HCT116 (cell line): ENCODE data around the gene TROAP. TPM values are rescaled to one million over a fixed set of nuclear protein-coding genes. Genes with fewer than 3 reads are reported as not detected.

Experiments
- ATAC-seq: fragments of 200-7000 bp; cut with Tn5 transposase; 2 replicates; pipeline ENCODE4 v1.9.1; 2020; ENCODE audit warnings: mild to moderate bottlenecking, moderate library complexity
- BruUV-seq: library from RNA; stranded (reverse); fragments of 400-500 nt; replicated peaks from 2 replicates; lab custom pipeline; 2021; lab: Mats Ljungman, UMichigan
- CTCF ChIA-PET: fragments of 300-600 bp; sonication (Branson Sonifier 250); formaldehyde crosslinking; loops from one replicate; lab custom pipeline; 2021; ENCODE audit warnings: antibody characterized with exemption; lab: Charles Lee
- POLR2A ChIA-PET: fragments of 300-600, 350-600 bp; sonication (Branson Sonifier 250); formaldehyde crosslinking; loops from one replicate; lab custom pipeline; 2021; ENCODE audit warnings: antibody characterized with exemption; lab: Charles Lee
- RAD21 ChIA-PET, 2 experiments: fragments of 300-600 bp; sonication (Branson Sonifier 250); formaldehyde crosslinking; loops; one replicate each; lab custom pipeline; 2023; ENCODE audit warnings: low total read pairs in 2 of 2; ENCODE audit not compliant: uncharacterized antibody in 2 of 2, unreplicated experiment in 2 of 2, low non-redundant PET in 1 of 2; lab: Charles Lee
- DNase-seq: peaks from one replicate; pipeline ENCODE4 v3.0.0-alpha.2; 2010; ENCODE audit warnings: low read depth, low spot score
- H2AFZ ChIP-seq: fragments of 200-600 bp; shearing (Covaris generic), sonication (generic); 2 replicates; pipeline ENCODE4 v1.6.1; 2017; ENCODE audit warnings: low read depth, mixed run types, mixed read lengths, antibody characterized with exemption, low read length; ENCODE audit not compliant: poor library complexity, severe bottlenecking
- H3K27ac ChIP-seq: 2 replicates; pipeline ENCODE4 v1.5.1; 2012; ENCODE audit warnings: low read depth, low read length
- H3K27me3 ChIP-seq: fragments of 200-600 bp; sonication (generic); 2 replicates; pipeline ENCODE4 v1.6.1; 2016; ENCODE audit warnings: mixed run types, low read length, mixed read lengths; ENCODE audit not compliant: insufficient read depth
- H3K36me3 ChIP-seq, 2 experiments: fragments of 200-500 bp in 1 of 2; fragments of 200-600 bp in 1 of 2; sonication (Bioruptor generic) in 1 of 2; sonication (generic) in 1 of 2; 2 replicates each; pipeline versions ENCODE4 v1.5.1 to v1.6.1; 2014 to 2016; ENCODE audit warnings: low read length in 2 of 2, inconsistent platforms in 1 of 2, mixed read lengths in 1 of 2, mixed run types in 1 of 2; ENCODE audit not compliant: insufficient read depth in 2 of 2, control insufficient read depth in 1 of 2
- H3K4me1 ChIP-seq, 2 experiments: fragments of 200-600 bp in 1 of 2; sonication (generic) in 1 of 2; 2 replicates each; pipeline versions ENCODE4 v1.5.1 to v1.6.1; 2012 to 2017; ENCODE audit warnings: low read length in 2 of 2, inconsistent platforms in 1 of 2, mild to moderate bottlenecking in 1 of 2, mixed read lengths in 1 of 2, mixed run types in 1 of 2, moderate library complexity in 1 of 2; ENCODE audit not compliant: insufficient read depth in 2 of 2, control insufficient read depth in 1 of 2
- H3K4me2 ChIP-seq: fragments of 200-600 bp; sonication (generic); 2 replicates; pipeline ENCODE4 v1.6.1; 2017; ENCODE audit warnings: mixed run types, low read length, mixed read lengths
- H3K4me3 ChIP-seq, 2 experiments: fragments of 200-600 bp in 1 of 2; sonication (generic) in 1 of 2; replicated peaks in 1 of 2; 2 replicates each; pipeline ENCODE4 v1.5.1; 2011 to 2016; ENCODE audit warnings: low read length in 2 of 2, control low read depth in 1 of 2, low read depth in 1 of 2, mild to moderate bottlenecking in 1 of 2, mixed read lengths in 1 of 2, mixed run types in 1 of 2
- H3K79me2 ChIP-seq: fragments of 200-600 bp; sonication (generic); 2 replicates; pipeline ENCODE4 v1.6.1; 2017; ENCODE audit warnings: mild to moderate bottlenecking, mixed run types, low read length, moderate library complexity, mixed read lengths; ENCODE audit not compliant: insufficient read depth
- H3K9ac ChIP-seq: fragments of 200-600 bp; sonication (generic); 2 replicates; pipeline ENCODE4 v1.6.1; 2016; ENCODE audit warnings: low read length, mixed read lengths
- H3K9me2 ChIP-seq: fragments of 200-600 bp; sonication (generic), shearing (Covaris generic); 2 replicates; pipeline ENCODE4 v1.6.1; 2017; ENCODE audit warnings: mixed run types, mild to moderate bottlenecking, moderate library complexity; ENCODE audit not compliant: insufficient read depth
- H3K9me3 ChIP-seq, 2 experiments: fragments of 200-500 bp in 1 of 2; fragments of 200-600 bp in 1 of 2; sonication (Bioruptor generic) in 1 of 2; sonication (generic) in 1 of 2; 2 replicates each; pipeline ENCODE4 v1.6.1; 2014 to 2017; ENCODE audit warnings: low read length in 2 of 2, mixed read lengths in 2 of 2, inconsistent platforms in 1 of 2, low read depth in 1 of 2, mild to moderate bottlenecking in 1 of 2, mixed run types in 1 of 2, moderate library complexity in 1 of 2; ENCODE audit not compliant: control insufficient read depth in 1 of 2, insufficient read depth in 1 of 2
- H4K20me1 ChIP-seq: fragments of 200-600 bp; sonication (generic), shearing (Covaris generic); 2 replicates; pipeline ENCODE4 v1.6.1; 2017; ENCODE audit warnings: mixed run types, mild to moderate bottlenecking, moderate library complexity; ENCODE audit not compliant: insufficient read depth
- ATF3 ChIP-seq: IDR thresholded peaks from 2 replicates; pipeline ENCODE4 v1.6.1; 2012
- CBX3 ChIP-seq: IDR thresholded peaks from 2 replicates; pipeline ENCODE4 v1.6.1; 2012; ENCODE audit warnings: low read depth
- EZH2 ChIP-seq: fragments of 200-600 bp; sonication (generic); IDR thresholded peaks from 2 replicates; pipeline ENCODE4 v1.6.1; 2017; ENCODE audit warnings: antibody characterized with exemption, mixed run types
- EZH2phosphoT487 ChIP-seq: fragments of 200-600 bp; IDR thresholded peaks from 2 replicates; pipeline ENCODE4 v1.6.1; 2018; ENCODE audit warnings: antibody characterized with exemption, borderline replicate concordance
- MAX ChIP-seq: IDR thresholded peaks from 2 replicates; pipeline ENCODE4 v1.6.1; 2012
- POLR2A ChIP-seq: IDR thresholded peaks from 2 replicates; pipeline ENCODE4 v1.7.0; 2011; ENCODE audit warnings: borderline replicate concordance; ENCODE audit not compliant: insufficient read depth, insufficient read length; ENCODE audit errors: extremely low read depth
- RAD21 ChIP-seq: IDR thresholded peaks from 2 replicates; pipeline ENCODE4 v1.6.1; 2012; ENCODE audit warnings: low read depth, mild to moderate bottlenecking
- REST ChIP-seq: IDR thresholded peaks from 2 replicates; pipeline ENCODE4 v1.6.1; 2012; ENCODE audit warnings: low read depth
- SP1 ChIP-seq: IDR thresholded peaks from 2 replicates; pipeline ENCODE4 v1.6.1; 2012; ENCODE audit warnings: low read depth
- SRF ChIP-seq: IDR thresholded peaks from 2 replicates; pipeline ENCODE4 v1.6.1; 2012; ENCODE audit warnings: low read depth
- ZFX ChIP-seq: fragments of 450-650 bp; IDR thresholded peaks from 2 replicates; pipeline ENCODE4 v1.6.1; 2017
- intact Hi-C: fragments of 100-400 bp; cut with micrococcal nuclease; formaldehyde crosslinking; loops from 2 replicates; pipeline ENCODE4 v1.10.0; 2022
- total RNA-seq: library from RNA; stranded (reverse); gene quantifications from one replicate; pipeline ENCODE4 v1.2.1, GENCODE V29; 2021; ENCODE audit not compliant: unreplicated experiment

The TROAP gene
- total RNA-seq, 1 experiment from 2014 or later: 99.1 TPM

- peaks cover 14 to 37% of the 10 kb centered on the region in 2 experiments; a peak in 2 of 4 replicates for H3K36me3 ChIP-seq
- intact Hi-C loops: no loop called here
- TF ChIP-seq POLR2A (no peak), ATF3 (no peak), RAD21 (no peak), REST (no peak), MAX (no peak), EZH2phosphoT487 (no peak), SRF (no peak), EZH2 (no peak), CBX3 (no peak), ZFX (no peak), SP1 (no peak)
- H3K27me3 ChIP-seq: no peaks in the 10 kb centered on the region
- no peak overlapping the region for H3K9ac ChIP-seq
- ChIA-PET CTCF (interaction anchor here (3.3 kb wide), 2 partner anchors 17 to 28 kb away, joined by 41 to 80 read pairs; partner anchors contain the start of gene DNAJC22), RAD21 (no interaction called here), POLR2A (no interaction called here)
- H3K4me1 ChIP-seq: peaks cover 3 to 8% of the 10 kb centered on the region in 2 experiments; a peak in 2 of 4 replicates
- BruUV-seq: no TSS peak
- H3K9me2 ChIP-seq: no peaks in the 10 kb centered on the region
- H3K4me3 ChIP-seq: no peak overlapping the region
- ATAC-seq (no peak), DNase-seq (no peak)
- H4K20me1 ChIP-seq: no peaks in the 10 kb centered on the region
- 0 out of 2 replicates have a peak, but pooled peaks cover 11% of the 10 kb centered on the region for H3K79me2 ChIP-seq
- H3K9me3 ChIP-seq: no peaks in the 10 kb centered on the region
- H2AFZ ChIP-seq: no peak overlapping the region
- H3K27ac ChIP-seq: peak overlapping the region; percentile 10; the same call in 1 of the 2 replicates
- no peak overlapping the region for H3K4me2 ChIP-seq
These were observed 7.1 kb downstream of the TROAP start for GRCh38 chr12:49330032-49330619.
